ENCODE measurements around the gene VSIG10.

GRCh38 chr12:118082161-118082560, 21.6 kb downstream of the VSIG10 start:
- no peak for TF ChIP-seq TEAD4 (IDR thresholded peaks at IDR 0.05)
- TF ChIP-seq EGR1 (IDR thresholded peaks at IDR 0.05), result no peak
- no peak for TF ChIP-seq RAD21 (IDR thresholded peaks at IDR 0.05; ENCODE audit: low read depth)

Data from Ishikawa (cell line).